GM12878 (cell line): ENCODE data around the gene GAS2L1. TPM values are rescaled to one million over a fixed set of nuclear protein-coding genes. Genes with fewer than 3 reads are reported as not detected.

ENCODE experiments used
- ATAC-seq: fragments of 200-7000 bp; cut with Tn5 transposase; 3 replicates; pipeline ENCODE4 v1.9.1; 2020; ENCODE audit warnings: mild to moderate bottlenecking, moderate library complexity
- BruUV-seq: library from RNA; stranded (reverse); fragments of 400-500 nt; replicated peaks from 2 replicates; lab custom pipeline; 2021; lab: Mats Ljungman, UMichigan
- CTCF ChIA-PET: fragments of 300-600 bp; sonication (Branson Sonifier 250); formaldehyde crosslinking; extraction: SDS; loops from one replicate; lab custom pipeline; 2021; ENCODE audit warnings: inconsistent platforms; lab: Yijun Ruan, JAX
- POLR2A ChIA-PET: fragments of 350-600 bp; formaldehyde crosslinking; extraction: SDS; loops from one replicate; lab custom pipeline; 2021; ENCODE audit warnings: inconsistent platforms; lab: Charles Lee
- RAD21 ChIA-PET: fragments of 300-600 bp; sonication (Branson Sonifier 250); formaldehyde crosslinking; loops from one replicate; lab custom pipeline; 2023; ENCODE audit warnings: antibody characterized with exemption; ENCODE audit not compliant: unreplicated experiment; lab: Charles Lee
- SMC1A ChIA-PET: fragments of 300-600 bp; sonication (Branson Sonifier 250); formaldehyde crosslinking; loops from one replicate; lab custom pipeline; 2023; ENCODE audit not compliant: unreplicated experiment, uncharacterized antibody; lab: Charles Lee
- DNase-seq: peaks from one replicate; pipeline ENCODE4 v3.0.0-alpha.2; 2011; ENCODE audit warnings: low read depth, low spot score
- FAIRE-seq: peaks from 3 replicates; lab custom pipeline; 2011; peaks lifted over from hg19 to GRCh38; lab: Jason Lieb, UNC
- H2AFZ ChIP-seq: 2 replicates; pipeline ENCODE4 v1.6.0; 2011; ENCODE audit warnings: low read depth, low read length, control low read depth; ENCODE audit not compliant: control insufficient read depth
- H3K27ac ChIP-seq: 2 replicates; pipeline ENCODE4 v1.5.1; 2011; ENCODE audit warnings: control low read depth; ENCODE audit not compliant: control insufficient read depth, insufficient read depth
- H3K27me3 ChIP-seq, 2 experiments: replicated peaks in 1 of 2; 2 replicates each; pipeline versions ENCODE4 v1.6.0 to v1.6.1; 2011; ENCODE audit warnings: low read length in 1 of 2; ENCODE audit not compliant: control insufficient read depth in 2 of 2, insufficient read depth in 2 of 2
- H3K36me3 ChIP-seq, 2 experiments: 2 replicates each; pipeline ENCODE4 v1.5.1; 2011; ENCODE audit warnings: low read length in 1 of 2; ENCODE audit not compliant: control insufficient read depth in 2 of 2, insufficient read depth in 2 of 2
- H3K4me1 ChIP-seq: 2 replicates; pipeline ENCODE4 v1.6.1; 2011; ENCODE audit warnings: mild to moderate bottlenecking, low read length, moderate library complexity, mixed read lengths; ENCODE audit not compliant: control insufficient read depth, insufficient read depth
- H3K4me2 ChIP-seq: 2 replicates; pipeline ENCODE4 v1.6.0; 2011; ENCODE audit warnings: control low read depth; ENCODE audit not compliant: control insufficient read depth, insufficient read depth
- H3K4me3 ChIP-seq: fragments of 200-600 bp; sonication (generic); 2 replicates; pipeline ENCODE4 v1.5.1; 2016
- H3K79me2 ChIP-seq: 2 replicates; pipeline ENCODE4 v1.6.0; 2011; ENCODE audit warnings: low read length; ENCODE audit not compliant: control insufficient read depth, insufficient read depth
- H3K9ac ChIP-seq: 2 replicates; pipeline ENCODE4 v1.8.0; 2011; ENCODE audit warnings: low read length, control low read depth, mixed read lengths; ENCODE audit not compliant: control insufficient read depth, insufficient read depth
- H3K9me3 ChIP-seq: replicated peaks from 3 replicates; pipeline ENCODE4 v1.5.1; 2011; ENCODE audit warnings: mild to moderate bottlenecking, low read length; ENCODE audit not compliant: control insufficient read depth, insufficient read depth
- H4K20me1 ChIP-seq: 2 replicates; pipeline ENCODE4 v1.6.0; 2011; ENCODE audit not compliant: control insufficient read depth, insufficient read depth
- ATF7 ChIP-seq: fragments of 450-650 bp; IDR thresholded peaks from 2 replicates; pipeline ENCODE4 v1.6.1; 2016; ENCODE audit warnings: low read depth, mild to moderate bottlenecking
- BHLHE40 ChIP-seq, 2 experiments: fragments of 450-650 bp in 1 of 2; IDR thresholded peaks; 2 replicates each; pipeline ENCODE4 v1.6.1; 2011 to 2017; ENCODE audit warnings: low read depth in 2 of 2, borderline replicate concordance in 1 of 2, improper control_type of control experiment in 1 of 2, low read length in 1 of 2, mild to moderate bottlenecking in 1 of 2
- CHD2 ChIP-seq: IDR thresholded peaks from 2 replicates; pipeline ENCODE4 v1.6.1; 2011; ENCODE audit warnings: low read depth, low read length, improper control_type of control experiment, borderline replicate concordance
- CREB1 ChIP-seq: IDR thresholded peaks from 2 replicates; pipeline ENCODE4 v1.6.1; 2012; ENCODE audit warnings: low read depth, mild to moderate bottlenecking, inconsistent platforms
- CREM ChIP-seq: IDR thresholded peaks from 2 replicates; pipeline ENCODE4 v1.6.1; 2014; ENCODE audit warnings: antibody characterized with exemption, low read depth
- FOXM1 ChIP-seq: IDR thresholded peaks from 2 replicates; pipeline ENCODE4 v1.6.1; 2012; ENCODE audit warnings: low read depth, mild to moderate bottlenecking, inconsistent platforms, low read length, moderate library complexity
- MXI1 ChIP-seq: fragments of 150-350 bp; IDR thresholded peaks from 2 replicates; pipeline ENCODE4 v1.6.1; 2011; ENCODE audit warnings: low read depth, mild to moderate bottlenecking, inconsistent platforms, low read length, improper control_type of control experiment
- NFYA ChIP-seq: IDR thresholded peaks from 2 replicates; pipeline ENCODE4 v1.6.1; 2011; ENCODE audit warnings: low read depth, mild to moderate bottlenecking, low read length, improper control_type of control experiment, borderline replicate concordance
- NFYB ChIP-seq: IDR thresholded peaks from 2 replicates; pipeline ENCODE4 v1.6.1; 2011; ENCODE audit warnings: low read depth, mild to moderate bottlenecking, low read length, improper control_type of control experiment, moderate library complexity; ENCODE audit not compliant: insufficient read depth
- NRF1 ChIP-seq: conservative IDR thresholded peaks from 2 replicates; pipeline ENCODE4 v1.6.1; 2011; ENCODE audit warnings: mild to moderate bottlenecking, low read depth, low read length, improper control_type of control experiment
- PBX3 ChIP-seq: IDR thresholded peaks from 2 replicates; pipeline ENCODE4 v1.6.1; 2011; ENCODE audit warnings: mild to moderate bottlenecking, low read depth, low read length, moderate library complexity; ENCODE audit not compliant: insufficient replicate concordance
- PRDM15 ChIP-seq: fragments of 450-650 bp; formaldehyde crosslinking; IDR thresholded peaks from 2 replicates; pipeline ENCODE4 v1.4.0; 2020; ENCODE audit warnings: mild to moderate bottlenecking, moderate library complexity
- RAD51 ChIP-seq: fragments of 450-650 bp; IDR thresholded peaks from 2 replicates; pipeline ENCODE4 v1.6.1; 2016; ENCODE audit warnings: moderate library complexity, mild to moderate bottlenecking, inconsistent platforms
- RCOR1 ChIP-seq: conservative IDR thresholded peaks from 2 replicates; pipeline ENCODE4 v1.6.1; 2012; ENCODE audit warnings: low read depth, low read length, improper control_type of control experiment
- SIN3A ChIP-seq: IDR thresholded peaks from 2 replicates; pipeline ENCODE4 v1.6.1; 2012; ENCODE audit warnings: low read depth, low read length, improper control_type of control experiment
- SUZ12 ChIP-seq: fragments of 200-600 bp; sonication (generic); IDR thresholded peaks from one replicate; pipeline ENCODE4 v1.6.1; 2018; ENCODE audit warnings: antibody characterized with exemption, mild to moderate bottlenecking; ENCODE audit not compliant: unreplicated experiment
- ZNF384 ChIP-seq: IDR thresholded peaks from 2 replicates; pipeline ENCODE4 v1.6.1; 2012; ENCODE audit warnings: low read depth, mild to moderate bottlenecking, low read length, improper control_type of control experiment, borderline replicate concordance
- in situ Hi-C: fragments of 300-500 bp; cut with MboI; formaldehyde crosslinking; loops from 9 replicates; pipeline ENCODE4 v1.14.3; 2018; ENCODE audit warnings: mixed read lengths
- intact Hi-C: fragments of 100-400 bp; cut with micrococcal nuclease; formaldehyde crosslinking; loops from one replicate; pipeline ENCODE4 v1.14.2; 2022; ENCODE audit not compliant: unreplicated experiment
- polyA plus RNA-seq, 11 experiments: library from polyadenylated mRNA; depleted of rRNA in 4 of 11; unstranded in 6 of 11; stranded (reverse) in 5 of 11; fragments of >200 nt; fragmentation: Nextera tagmentation in 4 of 11; fragmentation: Illumina TruSeq in 1 of 11; extraction: Ambion mirVana in 4 of 11; extraction: Trizol in 1 of 11; gene quantifications; 1 replicate in 1 of 11; 2 replicates in 10 of 11; pipeline versions ENCODE4 v1.2.1 to v1.2.3, GENCODE V29; 2011 to 2016; ENCODE audit warnings: inconsistent platforms in 2 of 11, missing spikeins in 2 of 11, low read depth in 1 of 11
- total RNA-seq, 4 experiments: library from RNA; depleted of rRNA in 3 of 4; stranded (reverse); fragments of >200 nt in 3 of 4; fragmentation: Illumina TruSeq in 1 of 4; extraction: Trizol in 1 of 4; gene quantifications; 2 replicates each; pipeline versions ENCODE4 v1.2.1 to v1.2.3, GENCODE V29; 2013 to 2021
- TF ChIP-seq, protein P1 (sequence below): fragments of 450-650 bp; IDR thresholded peaks from 2 replicates; pipeline ENCODE4 v1.6.1; 2016; ENCODE audit warnings: mild to moderate bottlenecking
- TF ChIP-seq, protein P2 (sequence below): fragments of 450-650 bp; IDR thresholded peaks from 2 replicates; pipeline ENCODE4 v1.6.1; 2017; ENCODE audit warnings: borderline replicate concordance

GAS2L1 gene
- total and polyA plus RNA-seq, 10 of the 15 experiments (the other 5 are each of a cell fraction or from before 2014, with no cell fraction given): 0.03 to 0.13 TPM; not detected in 8

DNA sequence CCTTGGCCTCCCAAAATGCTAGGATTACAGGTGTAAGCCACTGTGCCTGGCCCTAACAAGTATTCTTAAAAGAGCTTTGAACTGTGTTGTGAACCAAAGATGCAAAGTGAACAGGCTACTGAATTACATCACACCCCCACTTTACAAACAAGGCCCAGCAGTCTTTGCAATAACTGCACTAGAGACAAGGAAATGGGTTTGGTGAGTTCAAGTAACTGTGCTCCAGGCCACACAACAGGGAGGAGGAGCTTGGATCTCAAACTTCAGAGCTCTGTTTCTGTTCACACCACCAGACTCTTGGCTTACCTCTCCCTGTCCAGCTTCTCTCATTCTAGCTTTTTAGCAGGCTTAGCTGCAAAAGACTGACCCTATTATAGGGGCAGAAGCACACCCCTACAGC is 39.5 kb downstream of the GAS2L1 start:
- Histone ChIP-seq H3K9ac (no peak overlapping the region), H3K4me2 (no peak overlapping the region), H3K4me1 (no peaks in the 10 kb centered on the region), H3K79me2 (no peaks in the 10 kb centered on the region), H2AFZ (no peak overlapping the region), H3K27me3 (no peaks in the 10 kb centered on the region), H3K9me3 (no peaks in the 10 kb centered on the region), H3K36me3 (peaks cover 32 to 48% of the 10 kb centered on the region in 2 experiments), H4K20me1 (no peaks in the 10 kb centered on the region; the same call in 1 of the 2 replicates), H3K27ac (no peak overlapping the region), H3K4me3 (no peak overlapping the region)
- in situ Hi-C loops: no loop called here
- DNase-seq: no peak
- ChIA-PET RAD21 (no interaction called here), POLR2A (no interaction called here), CTCF (no interaction called here), SMC1A (interaction anchor here (0.7 kb wide), 1 partner anchor 178 kb away, joined by 3 read pairs; no protein-coding TSS in a partner anchor)
- ATAC-seq: no peak
- no TSS peak for BruUV-seq
- FAIRE-seq: no peak
- intact Hi-C loops: no loop called here
- TF ChIP-seq PBX3: no peak
- TF ChIP-seq RAD51: no peak
- TF ChIP-seq NRF1: no peak
- TF ChIP-seq SIN3A: no peak
- TF ChIP-seq MXI1: no peak
- TF ChIP-seq, protein P1, sequence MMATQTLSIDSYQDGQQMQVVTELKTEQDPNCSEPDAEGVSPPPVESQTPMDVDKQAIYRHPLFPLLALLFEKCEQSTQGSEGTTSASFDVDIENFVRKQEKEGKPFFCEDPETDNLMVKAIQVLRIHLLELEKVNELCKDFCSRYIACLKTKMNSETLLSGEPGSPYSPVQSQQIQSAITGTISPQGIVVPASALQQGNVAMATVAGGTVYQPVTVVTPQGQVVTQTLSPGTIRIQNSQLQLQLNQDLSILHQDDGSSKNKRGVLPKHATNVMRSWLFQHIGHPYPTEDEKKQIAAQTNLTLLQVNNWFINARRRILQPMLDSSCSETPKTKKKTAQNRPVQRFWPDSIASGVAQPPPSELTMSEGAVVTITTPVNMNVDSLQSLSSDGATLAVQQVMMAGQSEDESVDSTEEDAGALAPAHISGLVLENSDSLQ: no peak
- no peak for TF ChIP-seq RCOR1
- TF ChIP-seq BHLHE40 (IDR thresholded peaks at IDR 0.05; ENCODE audit: borderline replicate concordance in 1 of 2, low read depth in 2 of 2, low read length in 1 of 2): no peak
- TF ChIP-seq SUZ12: no peak
- no peak for TF ChIP-seq ZNF384
- no peak for TF ChIP-seq NFYA
- no peak for TF ChIP-seq CHD2
- no peak for TF ChIP-seq FOXM1
- TF ChIP-seq PRDM15 (CRISPR knock-in tag): no peak
- no peak for TF ChIP-seq NFYB
- TF ChIP-seq, protein P2, sequence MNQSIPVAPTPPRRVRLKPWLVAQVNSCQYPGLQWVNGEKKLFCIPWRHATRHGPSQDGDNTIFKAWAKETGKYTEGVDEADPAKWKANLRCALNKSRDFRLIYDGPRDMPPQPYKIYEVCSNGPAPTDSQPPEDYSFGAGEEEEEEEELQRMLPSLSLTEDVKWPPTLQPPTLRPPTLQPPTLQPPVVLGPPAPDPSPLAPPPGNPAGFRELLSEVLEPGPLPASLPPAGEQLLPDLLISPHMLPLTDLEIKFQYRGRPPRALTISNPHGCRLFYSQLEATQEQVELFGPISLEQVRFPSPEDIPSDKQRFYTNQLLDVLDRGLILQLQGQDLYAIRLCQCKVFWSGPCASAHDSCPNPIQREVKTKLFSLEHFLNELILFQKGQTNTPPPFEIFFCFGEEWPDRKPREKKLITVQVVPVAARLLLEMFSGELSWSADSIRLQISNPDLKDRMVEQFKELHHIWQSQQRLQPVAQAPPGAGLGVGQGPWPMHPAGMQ: no peak
- no peak for TF ChIP-seq CREM
- no peak for TF ChIP-seq CREB1
- TF ChIP-seq ATF7: no peak
